ENCODE data around the gene BTBD7.

- TF ChIP-seq CTCF (IDR thresholded peaks at IDR 0.05; ENCODE audit: poor library complexity) (no peak), EZH2 (IDR thresholded peaks at IDR 0.05; ENCODE audit: borderline replicate concordance) (no peak), EZH2phosphoT487 (IDR thresholded peaks at IDR 0.05; ENCODE audit: low read depth, severe bottlenecking, unreplicated experiment) (no peak)
These were observed 2.7 kb downstream of the BTBD7 start for GRCh38 chr14:93329965-93330608.
